IgD-negative memory B cell (primary cell): Measurements from ENCODE around the gene IFT22. TPM values are rescaled to one million over a fixed set of nuclear protein-coding genes. Genes with fewer than 3 reads are reported as not detected.
"Not testable (repeated sequence)": the region's sequence is repeated elsewhere in the genome, so short reads cannot be mapped to it uniquely, and the experiment has no call there.

ENCODE experiments used
- H3K27ac Mint-ChIP-seq, 3 donors: one replicate each; pipeline ENCODE4 v1.8.0; 2020 to 2022; ENCODE audit warnings: mild to moderate bottlenecking in 3 of 3, mixed read lengths in 3 of 3, moderate library complexity in 1 of 3
- H3K27me3 Mint-ChIP-seq: one replicate; pipeline ENCODE4 v1.8.0; 2021; ENCODE audit warnings: mixed read lengths
- H3K36me3 Mint-ChIP-seq: one replicate; pipeline ENCODE4 v1.8.0; 2020; ENCODE audit warnings: mild to moderate bottlenecking, mixed read lengths
- H3K4me1 Mint-ChIP-seq, 3 donors: one replicate each; pipeline ENCODE4 v1.8.0; 2020 to 2022; ENCODE audit warnings: mixed read lengths in 3 of 3, mild to moderate bottlenecking in 1 of 3
- H3K4me3 Mint-ChIP-seq, 4 donors: one replicate each; pipeline ENCODE4 v1.8.0; 2020 to 2022; ENCODE audit warnings: mild to moderate bottlenecking in 4 of 4, mixed read lengths in 4 of 4, moderate library complexity in 3 of 4
- H3K9me3 Mint-ChIP-seq, 3 donors: one replicate each; pipeline ENCODE4 v1.8.0; 2020 to 2021; ENCODE audit warnings: mixed read lengths in 3 of 3, mild to moderate bottlenecking in 1 of 3
- polyA plus RNA-seq: library from polyadenylated mRNA; unstranded; fragments of 300-500 nt; fragmentation: Illumina TruSeq; gene quantifications from one replicate; pipeline ENCODE4 v1.2.3, GENCODE V29; 2021

IFT22 gene
- polyA plus RNA-seq, 1 donor from 2014 or later, result 5.3 TPM

DNA sequence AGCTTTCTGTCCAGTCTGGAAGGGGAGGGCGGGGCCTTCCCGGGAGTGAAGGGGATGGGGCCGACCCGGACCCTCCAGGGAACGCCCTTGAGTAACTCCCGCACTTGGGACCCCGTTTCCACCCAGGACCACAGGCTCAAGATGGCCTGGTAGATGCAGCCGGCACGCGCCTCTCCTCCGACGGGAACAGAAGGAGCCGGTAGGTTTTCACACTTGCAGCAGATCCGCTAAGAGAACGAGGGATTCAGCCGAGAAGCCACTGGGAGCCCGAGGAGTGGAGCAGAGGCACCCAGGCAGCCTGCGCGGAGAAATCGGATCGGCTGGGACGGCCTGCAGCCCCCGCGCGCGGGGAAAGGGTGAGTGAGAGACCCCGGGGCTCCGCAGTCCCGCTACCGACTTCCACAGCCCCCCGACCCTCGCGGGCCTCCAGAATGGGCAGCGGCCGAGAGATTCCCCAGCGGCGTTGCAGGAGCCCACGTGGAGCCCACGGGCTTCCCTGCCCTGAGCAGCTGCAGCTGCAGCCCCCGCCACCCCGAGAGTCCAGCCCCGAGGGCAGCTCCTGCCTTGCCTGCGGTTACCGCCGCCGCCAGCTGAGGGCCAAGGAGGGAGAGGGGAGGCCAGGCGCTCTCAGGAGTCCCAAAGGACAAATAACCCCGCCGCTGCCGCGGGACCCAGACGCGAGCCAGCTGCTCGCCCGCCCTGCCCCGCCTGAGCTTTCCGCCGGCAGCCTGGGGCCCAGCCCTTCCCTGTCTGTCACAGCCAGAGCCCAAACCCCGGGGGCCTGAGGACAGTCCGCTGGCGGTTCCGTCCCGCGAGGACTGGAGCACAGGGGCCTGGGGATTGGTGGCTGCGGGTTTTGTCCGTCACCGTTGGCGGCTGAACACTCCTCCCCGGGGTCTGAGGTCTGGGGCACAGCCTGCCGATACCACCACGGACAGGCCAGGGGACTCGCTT lies 21.8 kb downstream of the IFT22 start:
- H3K27ac Mint-ChIP-seq, result peak overlapping the region in 1 of 3 donors; percentile 6

DNA sequence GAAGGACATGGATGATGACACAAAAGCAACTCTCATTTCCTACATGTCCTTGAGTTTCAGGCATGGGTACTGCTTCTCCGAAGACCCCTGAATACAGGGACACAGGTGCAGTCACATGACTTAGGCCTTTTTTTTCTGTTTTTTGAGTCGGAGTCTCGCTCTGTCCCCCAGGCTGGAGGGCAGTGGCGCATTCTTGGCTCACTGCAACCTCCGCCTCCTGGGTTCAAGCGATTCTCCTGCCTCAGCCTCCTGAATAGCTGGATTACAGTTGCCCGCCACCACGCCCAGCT lies 26.8 kb downstream of the IFT22 start:
- H3K27me3 Mint-ChIP-seq, result peaks cover 31% of the 10 kb centered on the region
- H3K27ac Mint-ChIP-seq, result no peak overlapping the region
- no peaks in the 10 kb centered on the region for H3K36me3 Mint-ChIP-seq
- peaks cover 0 to 5% (median 0%) of the 10 kb centered on the region in 3 donors for H3K9me3 Mint-ChIP-seq
- H3K4me1 Mint-ChIP-seq, result peaks cover 7 to 10% (median 9%) of the 10 kb centered on the region in 3 donors
- no peak overlapping the region for H3K4me3 Mint-ChIP-seq

More for the DNA sequence above, 21.8 kb downstream of the IFT22 start:
- peaks cover 6% of the 10 kb centered on the region for H3K36me3 Mint-ChIP-seq
- H3K4me3 Mint-ChIP-seq, result no peak overlapping the region
- H3K4me1 Mint-ChIP-seq, result peaks cover 0 to 6% (median 0%) of the 10 kb centered on the region in 3 donors
- peaks cover 15 to 24% (median 19%) of the 10 kb centered on the region in 3 donors for H3K9me3 Mint-ChIP-seq
- peaks cover 60% of the 10 kb centered on the region for H3K27me3 Mint-ChIP-seq

DNA sequence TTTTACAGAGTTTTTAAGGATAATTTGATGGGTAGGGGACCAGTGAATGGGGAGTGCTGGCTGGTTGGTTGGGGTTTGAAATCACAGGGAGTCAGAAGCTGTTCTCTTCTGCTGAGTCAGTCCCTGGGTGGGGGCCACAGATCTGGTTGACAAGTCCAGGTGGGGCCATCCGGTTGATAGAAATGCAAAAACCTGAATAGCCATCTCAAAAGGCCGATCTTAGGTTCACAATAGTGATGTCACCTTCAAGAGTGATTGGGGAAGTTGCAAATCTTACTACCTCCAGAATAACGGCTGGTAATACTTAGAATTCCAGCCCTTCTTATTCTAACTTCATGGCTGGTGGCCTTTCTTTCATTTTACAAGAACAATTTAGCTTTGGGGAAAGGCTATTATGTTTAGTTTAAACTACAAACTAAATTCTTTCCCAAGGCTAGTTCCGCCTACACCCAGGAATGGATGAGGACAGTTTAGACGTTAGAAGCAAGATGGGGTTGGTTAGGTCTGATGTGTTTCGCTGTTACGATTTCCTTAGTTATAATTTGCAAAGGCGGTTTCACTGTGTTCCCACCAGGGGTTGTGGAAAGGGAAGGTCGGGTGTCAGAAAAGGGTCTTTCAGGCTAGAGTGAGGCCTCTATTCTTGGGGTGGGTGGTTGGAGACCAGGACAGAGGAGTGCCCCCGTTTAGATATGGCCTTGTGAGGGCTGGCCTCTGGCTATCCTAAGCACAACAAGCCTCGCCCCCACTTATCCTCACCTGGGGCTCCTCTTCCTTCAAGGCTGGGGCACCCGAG lies 27.4 kb downstream of the IFT22 start:
- Mint-ChIP-seq H3K4me1 (peaks cover 11 to 13% (median 12%) of the 10 kb centered on the region in 3 donors), H3K9me3 (peaks cover 0 to 5% (median 0%) of the 10 kb centered on the region in 3 donors), H3K27me3 (peaks cover 26% of the 10 kb centered on the region), H3K36me3 (no peaks in the 10 kb centered on the region), H3K27ac (no peak overlapping the region), H3K4me3 (no peak overlapping the region)

DNA sequence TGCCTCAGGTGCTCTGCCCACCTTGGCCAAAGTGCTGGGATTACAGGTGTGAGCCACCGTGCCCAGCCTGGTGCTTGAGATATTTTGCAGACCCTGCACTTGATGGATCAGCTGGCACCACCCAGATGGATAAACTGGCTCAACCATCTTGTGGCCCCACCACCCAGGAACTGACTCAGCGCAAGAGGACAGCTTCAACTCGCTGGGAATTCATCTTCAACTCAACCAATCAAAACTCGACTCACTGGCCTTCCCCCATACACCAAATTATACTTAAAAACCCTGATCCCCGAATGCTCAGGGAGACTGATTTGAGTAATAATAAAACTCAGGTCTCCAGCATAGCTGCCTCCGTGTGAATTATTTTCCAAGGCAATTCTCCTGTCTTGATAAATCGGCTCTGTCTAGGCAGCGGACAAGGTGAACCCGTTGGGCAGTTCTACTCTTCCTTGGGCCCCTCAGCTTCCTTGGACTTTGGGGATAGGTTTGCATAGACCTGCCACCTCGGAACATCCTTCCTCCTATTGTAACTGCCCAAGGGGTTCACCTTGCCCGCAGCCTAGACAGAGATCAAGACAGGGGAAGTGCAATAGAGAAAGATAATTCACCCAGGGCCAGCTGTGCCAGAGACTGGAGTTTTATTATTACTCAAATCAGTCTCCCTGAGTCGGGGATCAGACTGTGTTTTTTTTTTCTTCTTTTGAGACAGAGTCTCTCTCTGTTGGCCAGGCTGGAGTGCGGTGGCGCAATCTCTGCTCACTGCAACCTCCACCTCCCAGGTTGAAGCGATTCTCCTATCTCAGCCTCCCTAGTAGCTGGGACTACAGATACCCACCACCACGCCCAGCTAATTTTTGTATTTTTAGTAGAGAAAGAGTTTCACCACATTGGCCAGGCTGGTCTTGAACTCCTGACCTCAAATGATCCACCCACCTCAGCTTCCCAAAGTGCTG lies 28.3 kb downstream of the IFT22 start:
- Mint-ChIP-seq H3K27me3 (peaks cover 22% of the 10 kb centered on the region), H3K27ac (peak overlapping the region in 1 of 3 donors; percentile 81)
- not testable (repeated sequence) for H3K4me3 Mint-ChIP-seq

DNA sequence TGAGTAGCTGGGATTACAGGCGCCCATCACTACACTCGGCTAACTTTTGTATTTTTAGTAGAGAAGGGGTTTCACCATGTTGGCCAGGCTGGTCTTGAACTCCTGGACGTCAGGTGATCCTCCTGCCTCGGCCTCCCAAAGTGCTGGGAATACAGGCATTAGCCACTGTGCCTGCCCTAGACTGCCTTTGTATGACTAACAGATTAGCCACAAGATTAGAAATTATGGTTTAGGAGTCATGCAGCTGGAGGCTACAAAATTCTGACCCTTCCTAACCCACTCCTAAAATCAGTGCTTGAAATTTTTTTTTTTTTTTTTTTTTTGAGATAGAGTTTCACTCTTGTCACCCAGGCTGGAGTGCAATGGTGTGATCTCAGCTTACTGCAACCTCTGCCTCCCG lies 29.0 kb downstream of the IFT22 start:
- H3K36me3 Mint-ChIP-seq, H3K9me3 Mint-ChIP-seq, H3K27ac Mint-ChIP-seq, H3K4me3 Mint-ChIP-seq: not testable (repeated sequence)
- H3K27me3 Mint-ChIP-seq, result peaks cover 18% of the 10 kb centered on the region
- peaks cover 11 to 19% (median 12%) of the 10 kb centered on the region in 3 donors for H3K4me1 Mint-ChIP-seq

More for the DNA sequence above, 28.3 kb downstream of the IFT22 start:
- peaks cover 11 to 14% (median 12%) of the 10 kb centered on the region in 3 donors for H3K4me1 Mint-ChIP-seq
- H3K9me3 Mint-ChIP-seq, H3K36me3 Mint-ChIP-seq: not testable (repeated sequence)

DNA sequence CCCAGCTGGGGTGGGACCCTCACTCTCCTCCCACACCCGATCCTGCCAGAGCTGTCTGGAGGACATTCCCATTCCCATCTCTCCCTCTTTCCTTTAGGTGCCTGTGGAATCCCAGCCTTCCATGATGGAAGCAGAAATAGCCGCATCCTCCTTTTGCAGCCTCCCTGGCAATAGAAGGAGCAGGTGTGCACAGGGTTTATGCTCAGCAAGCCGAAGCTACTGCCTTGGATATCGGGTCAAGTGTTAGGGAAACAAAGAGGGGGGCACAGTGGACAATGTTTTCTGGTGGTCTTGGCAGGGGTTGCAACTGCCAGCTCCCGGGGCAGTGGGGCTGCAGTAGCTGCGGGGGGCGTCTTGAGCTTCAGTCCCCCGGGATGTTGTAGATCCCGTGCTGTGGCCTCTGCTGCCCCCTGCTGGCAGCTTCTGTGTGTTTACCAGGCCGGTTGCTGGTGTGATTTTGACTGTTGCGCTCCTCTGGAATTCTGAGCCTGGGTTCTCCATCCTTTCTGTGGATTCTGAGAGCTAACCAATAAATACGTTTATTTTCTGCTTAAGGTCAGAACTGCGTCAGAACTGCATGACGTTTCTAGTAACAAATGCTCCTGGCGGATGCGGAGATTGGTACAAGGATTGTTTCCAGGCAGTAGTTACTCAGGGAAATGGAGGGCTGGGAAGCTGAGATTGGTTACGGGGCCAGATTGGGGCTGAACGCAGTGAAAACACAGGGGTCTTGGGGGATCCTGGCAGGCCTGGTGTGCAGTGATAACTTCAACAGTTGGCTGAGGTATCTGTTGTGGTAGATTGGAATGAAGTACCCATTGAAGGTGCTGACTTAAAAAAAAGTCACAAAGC lies 31.2 kb downstream of the IFT22 start:
- peak overlapping the region in 2 of 4 donors; percentile 64 to 77 for H3K4me3 Mint-ChIP-seq
- H3K4me1 Mint-ChIP-seq, result peaks cover 11 to 19% (median 12%) of the 10 kb centered on the region in 3 donors
- peak overlapping the region in 1 of 3 donors; percentile 59 for H3K27ac Mint-ChIP-seq
- not testable (repeated sequence) for H3K9me3 Mint-ChIP-seq, H3K36me3 Mint-ChIP-seq
- H3K27me3 Mint-ChIP-seq, result peaks cover 15% of the 10 kb centered on the region

DNA sequence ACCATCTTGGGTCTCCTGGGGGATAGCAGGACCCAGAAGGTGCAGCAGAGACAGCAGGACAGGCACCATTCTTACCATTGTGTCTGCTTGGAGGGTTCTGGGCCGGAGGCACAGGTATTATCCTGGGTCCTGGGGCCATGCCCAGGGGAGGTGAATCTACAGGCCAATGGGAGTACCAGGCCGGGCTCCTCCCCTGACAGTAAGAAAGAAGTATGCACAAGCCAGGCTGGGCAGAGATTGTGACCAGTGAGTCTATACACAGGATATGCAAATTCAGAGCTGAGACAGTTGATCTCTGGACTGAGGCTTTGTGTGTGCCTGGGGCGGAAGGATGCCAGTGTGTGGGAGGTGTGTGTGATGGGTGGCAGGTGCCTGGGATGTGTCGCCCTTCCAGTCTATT lies 31.9 kb downstream of the IFT22 start:
- H3K27ac Mint-ChIP-seq, H3K27me3 Mint-ChIP-seq, H3K9me3 Mint-ChIP-seq, H3K36me3 Mint-ChIP-seq: not testable (repeated sequence)
- peak overlapping the region in 1 of 4 donors; percentile 77 for H3K4me3 Mint-ChIP-seq
- peaks cover 11 to 19% (median 12%) of the 10 kb centered on the region in 3 donors for H3K4me1 Mint-ChIP-seq

DNA sequence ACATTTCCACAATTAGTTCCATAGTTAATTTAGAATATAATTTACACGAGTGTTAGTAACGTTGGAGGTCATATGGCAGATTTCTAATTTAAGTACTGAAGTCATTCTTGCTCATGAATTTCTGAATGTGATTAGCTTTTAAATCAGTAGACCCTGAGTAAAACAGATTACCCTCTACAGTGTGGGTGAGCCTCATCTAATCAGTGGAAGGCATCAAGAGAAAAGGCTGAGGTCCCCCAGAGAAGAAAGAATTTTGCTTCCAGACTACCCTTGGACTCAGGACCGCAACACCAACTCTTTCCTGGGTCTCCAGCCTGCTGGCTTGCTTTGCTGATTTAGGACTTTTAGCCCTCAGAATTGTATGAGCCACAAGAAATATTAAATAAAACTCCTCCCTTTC lies 33.2 kb downstream of the IFT22 start:
- H3K4me1 Mint-ChIP-seq, result peaks cover 11 to 19% (median 12%) of the 10 kb centered on the region in 3 donors
- no peak overlapping the region for H3K4me3 Mint-ChIP-seq

DNA sequence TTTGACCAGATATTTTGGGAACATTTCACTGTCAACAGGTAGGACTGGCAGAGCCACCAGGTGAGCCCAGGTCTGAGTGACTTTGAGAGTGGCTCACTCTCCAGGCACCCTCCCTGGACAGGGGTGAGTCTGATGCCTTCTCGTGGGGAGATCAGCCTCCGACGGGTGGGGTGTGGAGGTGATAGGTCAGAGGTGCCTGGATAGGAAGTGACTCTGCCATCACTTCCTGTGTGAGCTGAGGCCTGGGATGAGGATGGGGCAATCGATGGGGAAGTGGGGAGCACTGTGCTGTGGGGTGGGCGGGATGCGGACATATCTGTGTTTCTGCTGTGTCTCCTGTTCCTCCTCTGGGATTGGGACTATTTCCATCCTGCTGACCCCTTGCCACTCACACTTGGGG lies 34.6 kb downstream of the IFT22 start:
- H3K4me3 Mint-ChIP-seq, result no peak overlapping the region
- H3K36me3 Mint-ChIP-seq, result no peaks in the 10 kb centered on the region
- peaks cover 0 to 5% (median 0%) of the 10 kb centered on the region in 3 donors for H3K9me3 Mint-ChIP-seq
- H3K4me1 Mint-ChIP-seq, result peaks cover 15 to 28% (median 20%) of the 10 kb centered on the region in 3 donors
- H3K27me3 Mint-ChIP-seq, result peaks cover 5% of the 10 kb centered on the region
- H3K27ac Mint-ChIP-seq, result no peak overlapping the region

More for the DNA sequence above, 33.2 kb downstream of the IFT22 start:
- H3K36me3 Mint-ChIP-seq, result no peaks in the 10 kb centered on the region
- H3K27me3 Mint-ChIP-seq, result peaks cover 3% of the 10 kb centered on the region
- no peak overlapping the region for H3K27ac Mint-ChIP-seq
- H3K9me3 Mint-ChIP-seq, result peaks cover 0 to 5% (median 0%) of the 10 kb centered on the region in 3 donors

DNA sequence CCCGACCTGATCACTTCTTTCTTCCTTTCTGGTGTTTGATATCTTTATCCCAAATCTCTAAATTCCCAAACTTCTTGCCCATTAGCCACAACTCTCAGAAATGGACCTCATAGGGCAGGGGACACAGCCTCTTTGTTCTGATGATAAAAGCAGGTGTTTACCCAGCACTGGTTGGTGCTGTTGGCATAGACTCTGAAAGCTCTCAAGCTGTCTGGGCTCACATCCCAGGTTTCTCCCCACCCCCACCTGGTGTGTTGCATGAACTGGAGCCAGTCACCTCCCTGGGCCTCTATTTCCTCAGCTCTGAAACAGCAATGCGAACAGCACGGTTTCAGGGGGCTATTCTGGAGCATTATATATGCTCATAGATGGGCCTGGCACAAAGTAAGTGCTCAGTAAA lies 35.7 kb downstream of the IFT22 start:
- H3K9me3 Mint-ChIP-seq, H3K27ac Mint-ChIP-seq, H3K27me3 Mint-ChIP-seq, H3K36me3 Mint-ChIP-seq: not testable (repeated sequence)
- Mint-ChIP-seq H3K4me1 (peaks cover 15 to 28% (median 20%) of the 10 kb centered on the region in 3 donors), H3K4me3 (peak overlapping the region in 1 of 4 donors; percentile 74)

DNA sequence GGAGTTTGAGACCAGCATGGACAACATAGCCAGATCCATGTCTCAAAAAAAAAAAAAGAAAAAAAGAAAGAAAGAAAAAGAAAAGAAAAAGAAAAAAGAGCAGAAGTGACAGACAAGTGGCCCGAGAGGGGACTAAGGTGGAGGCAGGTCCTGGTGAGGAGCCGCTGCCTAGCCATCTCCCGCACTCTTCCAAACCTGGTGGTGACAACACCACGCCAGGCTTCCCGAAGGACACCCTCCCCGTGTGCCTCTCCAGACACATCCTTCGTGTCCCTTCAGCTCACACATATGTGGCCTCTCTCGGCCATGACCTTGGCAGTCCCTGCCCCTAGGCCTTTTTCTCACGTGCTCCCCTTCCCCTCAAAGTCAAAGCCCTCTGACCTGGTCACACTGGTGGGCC lies 36.4 kb downstream of the IFT22 start:
- H3K4me3 Mint-ChIP-seq, result no peak overlapping the region
- no peak overlapping the region for H3K27ac Mint-ChIP-seq
- no peaks in the 10 kb centered on the region for H3K36me3 Mint-ChIP-seq
- H3K27me3 Mint-ChIP-seq, result peaks cover 6% of the 10 kb centered on the region
- H3K4me1 Mint-ChIP-seq, result peaks cover 12 to 23% (median 14%) of the 10 kb centered on the region in 3 donors
- peaks cover 0 to 5% (median 0%) of the 10 kb centered on the region in 3 donors for H3K9me3 Mint-ChIP-seq

DNA sequence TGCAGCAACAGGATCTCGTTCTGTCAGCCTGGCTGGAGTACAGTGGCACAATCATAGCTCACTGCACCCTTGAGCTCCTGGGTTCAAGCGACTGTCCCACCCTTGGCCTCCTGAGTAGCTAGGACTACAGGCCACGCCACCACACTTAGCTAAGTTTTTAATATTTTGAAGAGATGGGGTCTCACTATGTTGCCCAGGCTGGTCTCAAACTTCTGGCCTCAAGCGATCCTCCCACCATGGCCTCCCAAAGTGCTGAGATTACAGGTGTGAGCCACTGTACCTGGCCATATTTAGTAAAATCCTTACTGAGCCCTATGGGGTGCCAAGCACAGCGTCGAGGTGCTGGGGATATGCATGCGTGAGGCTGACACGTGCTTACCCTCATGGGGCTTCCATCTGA lies 40.7 kb downstream of the IFT22 start:
- Mint-ChIP-seq H3K27me3 (peaks cover 18% of the 10 kb centered on the region), H3K27ac (peak overlapping the region in 1 of 3 donors; percentile 27)
- H3K4me1 Mint-ChIP-seq, H3K36me3 Mint-ChIP-seq, H3K9me3 Mint-ChIP-seq, H3K4me3 Mint-ChIP-seq: not testable (repeated sequence)

DNA sequence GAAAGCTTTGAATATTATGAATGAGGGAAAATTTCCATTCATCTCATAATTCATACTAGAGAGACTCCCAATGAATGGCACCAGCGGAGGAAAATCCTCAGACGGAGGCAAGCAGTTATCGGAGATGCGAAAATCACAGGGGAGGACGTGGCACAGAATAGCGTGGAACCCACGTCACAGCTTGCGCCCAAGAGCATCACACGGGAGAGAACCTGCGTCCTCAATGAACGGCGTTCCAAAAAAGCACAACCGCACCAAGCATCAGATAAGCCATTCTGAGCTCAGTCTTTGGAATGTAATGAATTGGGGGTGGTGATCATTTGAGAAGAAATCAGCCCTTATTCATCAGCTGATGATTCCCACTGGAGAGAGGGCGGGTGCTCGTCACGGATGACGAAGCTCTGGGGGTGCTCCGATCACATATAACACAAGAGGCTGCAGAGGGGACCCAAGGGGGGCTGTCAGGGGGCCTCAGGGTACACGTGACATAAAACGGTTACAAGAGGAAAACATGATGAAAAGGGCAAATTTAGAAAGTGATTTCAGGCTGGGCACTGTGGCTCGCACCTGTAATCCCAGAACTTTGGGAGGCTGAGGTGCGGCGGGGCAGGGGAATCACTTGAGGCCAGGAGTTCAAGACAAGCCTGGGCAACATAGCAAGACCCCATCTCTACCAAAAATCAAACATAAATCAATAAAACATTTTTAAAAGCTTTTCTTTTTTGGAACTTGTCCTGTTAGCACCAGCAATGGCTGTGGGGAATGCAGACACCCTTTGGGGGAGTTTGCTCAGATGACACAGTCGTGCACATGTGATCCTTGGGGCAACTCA lies 42.9 kb downstream of the IFT22 start:
- Mint-ChIP-seq H3K27me3 (peaks cover 21% of the 10 kb centered on the region), H3K4me1 (peaks cover 5 to 9% (median 8%) of the 10 kb centered on the region in 3 donors), H3K9me3 (no peaks in the 10 kb centered on the region), H3K4me3 (no peak overlapping the region), H3K27ac (no peak overlapping the region), H3K36me3 (no peaks in the 10 kb centered on the region)
